Common myeloid progenitor, CD34-positive (primary cell): ENCODE data around the gene TRIM29.

Experiments used
- CTCF ChIA-PET: fragments of 350-600 bp; sonication (Branson Sonifier 250); formaldehyde crosslinking; loops from one replicate; lab custom pipeline; 2021; ENCODE audit warnings: antibody characterized with exemption; lab: Charles Lee
- POLR2A ChIA-PET: fragments of 350-600 bp; sonication (Branson Sonifier 250); formaldehyde crosslinking; loops from one replicate; lab custom pipeline; 2021; ENCODE audit warnings: antibody characterized with exemption; lab: Charles Lee
- DNase-seq, 3 donors: peaks; one replicate each; pipeline versions ENCODE4 v3.0.0 to v3.0.0-alpha.2; 2013
- H3K27ac ChIP-seq, 2 experiments: 1 replicate in 1 of 2; 2 replicates in 1 of 2; pipeline ENCODE4 v1.7.0; 2013; ENCODE audit warnings: inconsistent platforms in 2 of 2, low read length in 2 of 2, mild to moderate bottlenecking in 2 of 2, low read depth in 1 of 2, moderate library complexity in 1 of 2; ENCODE audit not compliant: severe bottlenecking in 2 of 2, insufficient read depth in 1 of 2, poor library complexity in 1 of 2
- H3K27me3 ChIP-seq, 5 experiments: replicated peaks in 2 of 5; 1 replicate in 3 of 5; 2 replicates in 2 of 5; pipeline versions ENCODE4 v1.6.1 to v1.7.0; 2013; ENCODE audit warnings: low read length in 4 of 5, mild to moderate bottlenecking in 2 of 5, moderate library complexity in 2 of 5, inconsistent platforms in 1 of 5; ENCODE audit not compliant: insufficient read depth in 5 of 5, control insufficient read depth in 4 of 5
- H3K36me3 ChIP-seq, 4 experiments: 1 replicate in 2 of 4; 2 replicates in 2 of 4; pipeline versions ENCODE4 v1.6.1 to v1.7.0; 2013; ENCODE audit warnings: low read length in 3 of 4, control low read depth in 1 of 4, mild to moderate bottlenecking in 1 of 4; ENCODE audit not compliant: control insufficient read depth in 4 of 4, insufficient read depth in 4 of 4
- H3K4me1 ChIP-seq, 4 experiments: 1 replicate in 3 of 4; 2 replicates in 1 of 4; pipeline versions ENCODE4 v1.6.1 to v1.7.1; 2013; ENCODE audit warnings: low read length in 3 of 4, mild to moderate bottlenecking in 3 of 4, control low read depth in 1 of 4, inconsistent platforms in 1 of 4, moderate library complexity in 1 of 4; ENCODE audit not compliant: control insufficient read depth in 4 of 4, insufficient read depth in 4 of 4; ENCODE audit errors: control extremely low read depth in 1 of 4
- H3K4me3 ChIP-seq, 7 experiments: 1 replicate in 4 of 7; 2 replicates in 3 of 7; pipeline versions ENCODE4 v1.5.1 to v1.7.0; 2013; ENCODE audit warnings: mild to moderate bottlenecking in 7 of 7, low read length in 6 of 7, moderate library complexity in 6 of 7, inconsistent platforms in 2 of 7, low read depth in 2 of 7, control low read depth in 1 of 7; ENCODE audit not compliant: insufficient read depth in 4 of 7, control insufficient read depth in 1 of 7; ENCODE audit errors: extremely low read depth in 1 of 7
- H3K9me3 ChIP-seq, 5 experiments: 1 replicate in 4 of 5; 2 replicates in 1 of 5; pipeline versions ENCODE4 v1.6.1 to v1.7.1; 2013; ENCODE audit warnings: low read length in 4 of 5, mild to moderate bottlenecking in 2 of 5, inconsistent platforms in 1 of 5, low read depth in 1 of 5, moderate library complexity in 1 of 5; ENCODE audit not compliant: control insufficient read depth in 4 of 5, insufficient read depth in 2 of 5; ENCODE audit errors: control extremely low read depth in 1 of 5
- WGBS: methylation state at CpG from one replicate; pipeline ENCODE4 v1.1.5; 2013; ENCODE audit not compliant: insufficient coverage; 5-methylcytosine and 5-hydroxymethylcytosine counted together

Gene TRIM29

GRCh38 chr11:120122924-120123683 lies 14.8 kb downstream of the TRIM29 start:
- no peaks in the 10 kb centered on the region for H3K36me3 ChIP-seq
- peaks cover 0 to 4% (median 2%) of the 10 kb centered on the region in 5 experiments for H3K27me3 ChIP-seq
- WGBS: 74% methylated on average over 7 of the region's 12 CpGs
- peaks cover 0 to 4% (median 0%) of the 10 kb centered on the region in 4 experiments for H3K4me1 ChIP-seq
- ChIA-PET POLR2A (no interaction called here), CTCF (interaction anchor here (1.3 kb wide), 1 partner anchor 442 kb away, joined by 3 read pairs; no protein-coding TSS in a partner anchor)
- H3K4me3 ChIP-seq: no peak overlapping the region
- H3K27ac ChIP-seq: no peak overlapping the region
- no peaks in the 10 kb centered on the region for H3K9me3 ChIP-seq
- peak; percentile 15 to 47 (median 19) for DNase-seq

- H3K27me3 ChIP-seq: peaks cover 0 to 4% (median 0%) of the 10 kb centered on the region in 5 experiments
- POLR2A ChIA-PET: no interaction called here
- WGBS: 77% methylated on average over 6 of the region's 9 CpGs
- no peak overlapping the region for H3K27ac ChIP-seq
- peaks cover 0 to 4% (median 0%) of the 10 kb centered on the region in 4 experiments for H3K4me1 ChIP-seq
- no peak overlapping the region for H3K4me3 ChIP-seq
- H3K36me3 ChIP-seq: no peaks in the 10 kb centered on the region
- CTCF ChIA-PET: interaction anchor here (1.3 kb wide), 2 partner anchors 18 to 441 kb away, joined by 3 to 4 read pairs; no protein-coding TSS in a partner anchor
- no peaks in the 10 kb centered on the region for H3K9me3 ChIP-seq
- peak in 2 of 3 donors; percentile 6 to 22 for DNase-seq
Measured at GRCh38 chr11:120121914-120122473, 15.9 kb downstream of the TRIM29 start.

GRCh38 chr11:120121336-120121735 lies 16.6 kb downstream of the TRIM29 start:
- ChIA-PET CTCF (interaction anchor here (0.9 to 1.3 kb wide), 3 partner anchors 9 to 18 kb away, joined by 3 to 4 read pairs (median 3); no protein-coding TSS in a partner anchor), POLR2A (no interaction called here)
- H3K27ac ChIP-seq: no peak overlapping the region
- no peak overlapping the region for H3K4me3 ChIP-seq
- H3K27me3 ChIP-seq: peaks cover 0 to 4% (median 0%) of the 10 kb centered on the region in 5 experiments
- no peaks in the 10 kb centered on the region for H3K36me3 ChIP-seq
- DNase-seq: no peak
- 90% methylated on average over 2 of the region's 3 CpGs for WGBS
- no peaks in the 10 kb centered on the region for H3K9me3 ChIP-seq
- H3K4me1 ChIP-seq: peaks cover 0 to 4% (median 0%) of the 10 kb centered on the region in 4 experiments

- WGBS: 91% methylated on average over 8 of the region's 8 CpGs
- no peaks in the 10 kb centered on the region for H3K9me3 ChIP-seq
- no peak for DNase-seq
- ChIA-PET POLR2A (no interaction called here), CTCF (interaction anchor here (0.9 to 1.3 kb wide), 3 partner anchors 9 to 19 kb away, joined by 3 to 4 read pairs (median 3); no protein-coding TSS in a partner anchor)
- H3K36me3 ChIP-seq: no peaks in the 10 kb centered on the region
- H3K4me1 ChIP-seq: peaks cover 0 to 4% (median 0%) of the 10 kb centered on the region in 4 experiments
- H3K4me3 ChIP-seq: no peak overlapping the region
- H3K27me3 ChIP-seq: peaks cover 0 to 4% (median 0%) of the 10 kb centered on the region in 5 experiments
- no peak overlapping the region for H3K27ac ChIP-seq
Measured at GRCh38 chr11:120120805-120121335, 17.0 kb downstream of the TRIM29 start.

GRCh38 chr11:120119121-120119520 lies 18.8 kb downstream of the TRIM29 start:
- DNase-seq: no peak
- Histone ChIP-seq H3K27me3 (peaks cover 0 to 3% (median 0%) of the 10 kb centered on the region in 5 experiments), H3K36me3 (no peaks in the 10 kb centered on the region), H3K9me3 (no peaks in the 10 kb centered on the region), H3K27ac (no peak overlapping the region), H3K4me3 (no peak overlapping the region), H3K4me1 (peaks cover 0 to 4% (median 0%) of the 10 kb centered on the region in 4 experiments)
- 88% methylated on average over 3 of the region's 4 CpGs for WGBS
- CTCF ChIA-PET: interaction anchor here (0.7 to 2.2 kb wide), 3 partner anchors 11 to 50 kb away, joined by 3 to 9 read pairs (median 3); no protein-coding TSS in a partner anchor
- POLR2A ChIA-PET: no interaction called here

GRCh38 chr11:120117991-120118390 lies 19.9 kb downstream of the TRIM29 start:
- WGBS: 60% methylated on average over 6 of the region's 9 CpGs
- no peak overlapping the region for H3K4me3 ChIP-seq
- H3K4me1 ChIP-seq: peaks cover 0 to 2% (median 0%) of the 10 kb centered on the region in 4 experiments
- POLR2A ChIA-PET: no interaction called here
- H3K27me3 ChIP-seq: peaks cover 0 to 7% (median 2%) of the 10 kb centered on the region in 5 experiments
- no peaks in the 10 kb centered on the region for H3K36me3 ChIP-seq
- no peak for DNase-seq
- no peaks in the 10 kb centered on the region for H3K9me3 ChIP-seq
- CTCF ChIA-PET: no interaction called here
- no peak overlapping the region for H3K27ac ChIP-seq
